ENCODE results near the gene RAB7A. TPM values are rescaled to one million over a fixed set of nuclear protein-coding genes. Genes with fewer than 3 reads are reported as not detected.

Gene RAB7A
- total RNA-seq, 1 donor from 2014 or later, result 278 TPM

GRCh38 chr3:128801779-128802380 lies 75.9 kb downstream of the RAB7A start:
- Histone ChIP-seq H3K9me3 (no peaks in the 10 kb centered on the region), H3K4me1 (peaks cover 49% of the 10 kb centered on the region), H3K36me3 (peaks cover 64% of the 10 kb centered on the region), H3K4me3 (no peak overlapping the region), H3K27ac (no peak overlapping the region), H3K27me3 (ENCODE audit: low read depth) (no peaks in the 10 kb centered on the region)
- TF ChIP-seq CTCF (IDR thresholded peaks at IDR 0.05), result no peak
- intact Hi-C loops (cut with DNase I), result no loop called here
- ATAC-seq, result no peak
- no peak for DNase-seq

- intact Hi-C loops (cut with DNase I), result no loop called here
- TF ChIP-seq CTCF (IDR thresholded peaks at IDR 0.05), result no peak
- H3K4me1 ChIP-seq, result peaks cover 51% of the 10 kb centered on the region
- ATAC-seq (no peak), DNase-seq (no peak)
- no peaks in the 10 kb centered on the region for H3K9me3 ChIP-seq
- peak overlapping the region; percentile 30 for H3K4me3 ChIP-seq
- H3K36me3 ChIP-seq, result peaks cover 64% of the 10 kb centered on the region
- H3K27ac ChIP-seq, result peak overlapping the region; percentile 66
- no peaks in the 10 kb centered on the region for H3K27me3 ChIP-seq (ENCODE audit: low read depth)
Measured at GRCh38 chr3:128803307-128803706, 77.3 kb downstream of the RAB7A start.

- Histone ChIP-seq H3K27me3 (ENCODE audit: low read depth) (no peaks in the 10 kb centered on the region), H3K4me1 (peaks cover 59% of the 10 kb centered on the region), H3K27ac (peak overlapping the region; percentile 66), H3K4me3 (peak overlapping the region; percentile 30), H3K36me3 (peaks cover 64% of the 10 kb centered on the region), H3K9me3 (no peaks in the 10 kb centered on the region)
- DNase-seq, result no peak
- no peak for TF ChIP-seq CTCF (IDR thresholded peaks at IDR 0.05)
- ATAC-seq, result peak; percentile 62 to 75
- intact Hi-C loops (cut with DNase I), result no loop called here
Measured at GRCh38 chr3:128804017-128804810, 78.2 kb downstream of the RAB7A start.

GRCh38 chr3:128804811-128805155 lies 78.8 kb downstream of the RAB7A start:
- TF ChIP-seq CTCF (IDR thresholded peaks at IDR 0.05), result no peak
- intact Hi-C loops (cut with DNase I), result no loop called here
- H3K27me3 ChIP-seq (ENCODE audit: low read depth), result no peaks in the 10 kb centered on the region
- H3K9me3 ChIP-seq, result no peaks in the 10 kb centered on the region
- H3K4me3 ChIP-seq, result peak overlapping the region; percentile 30
- ATAC-seq, result peak; percentile 20 to 54
- H3K27ac ChIP-seq, result peak overlapping the region; percentile 66
- peaks cover 64% of the 10 kb centered on the region for H3K36me3 ChIP-seq
- DNase-seq, result no peak
- H3K4me1 ChIP-seq, result peaks cover 64% of the 10 kb centered on the region

- no peaks in the 10 kb centered on the region for H3K9me3 ChIP-seq
- H3K36me3 ChIP-seq, result peaks cover 64% of the 10 kb centered on the region
- no peak overlapping the region for H3K4me3 ChIP-seq
- H3K27ac ChIP-seq, result peak overlapping the region; percentile 66
- intact Hi-C loops (cut with DNase I), result no loop called here
- no peak for DNase-seq
- peaks cover 64% of the 10 kb centered on the region for H3K4me1 ChIP-seq
- TF ChIP-seq CTCF (IDR thresholded peaks at IDR 0.05), result no peak
- no peaks in the 10 kb centered on the region for H3K27me3 ChIP-seq (ENCODE audit: low read depth)
- ATAC-seq, result peak; percentile 59 to 61
Measured at GRCh38 chr3:128805772-128806171, 79.8 kb downstream of the RAB7A start.

Measured in lower lobe of right lung (tissue), 2 donors.